GM12864 (cell line): Measurements from ENCODE around the gene EPB41L3.
"Not testable (repeated sequence)": the region's sequence is repeated elsewhere in the genome, so short reads cannot be mapped to it uniquely, and the experiment has no call there.

Source experiments
- DNase-seq: peaks from one replicate; pipeline ENCODE4 v3.0.0-alpha.2; 2011; ENCODE audit warnings: low read depth
- H3K4me3 ChIP-seq: 2 replicates; pipeline ENCODE4 v1.5.1; 2011; ENCODE audit warnings: mild to moderate bottlenecking, low read depth, low read length, control low read depth
- TF ChIP-seq, protein P1 (sequence below): IDR thresholded peaks from 2 replicates; pipeline ENCODE4 v1.5.1; 2011; ENCODE audit warnings: low read depth, mild to moderate bottlenecking, moderate library complexity, low read length, control low read depth, inconsistent platforms; ENCODE audit errors: missing control alignments

The EPB41L3 gene

GRCh38 chr18:5574843-5575242 lies 31.0 kb upstream of the EPB41L3 start:
- TF ChIP-seq, protein P1, sequence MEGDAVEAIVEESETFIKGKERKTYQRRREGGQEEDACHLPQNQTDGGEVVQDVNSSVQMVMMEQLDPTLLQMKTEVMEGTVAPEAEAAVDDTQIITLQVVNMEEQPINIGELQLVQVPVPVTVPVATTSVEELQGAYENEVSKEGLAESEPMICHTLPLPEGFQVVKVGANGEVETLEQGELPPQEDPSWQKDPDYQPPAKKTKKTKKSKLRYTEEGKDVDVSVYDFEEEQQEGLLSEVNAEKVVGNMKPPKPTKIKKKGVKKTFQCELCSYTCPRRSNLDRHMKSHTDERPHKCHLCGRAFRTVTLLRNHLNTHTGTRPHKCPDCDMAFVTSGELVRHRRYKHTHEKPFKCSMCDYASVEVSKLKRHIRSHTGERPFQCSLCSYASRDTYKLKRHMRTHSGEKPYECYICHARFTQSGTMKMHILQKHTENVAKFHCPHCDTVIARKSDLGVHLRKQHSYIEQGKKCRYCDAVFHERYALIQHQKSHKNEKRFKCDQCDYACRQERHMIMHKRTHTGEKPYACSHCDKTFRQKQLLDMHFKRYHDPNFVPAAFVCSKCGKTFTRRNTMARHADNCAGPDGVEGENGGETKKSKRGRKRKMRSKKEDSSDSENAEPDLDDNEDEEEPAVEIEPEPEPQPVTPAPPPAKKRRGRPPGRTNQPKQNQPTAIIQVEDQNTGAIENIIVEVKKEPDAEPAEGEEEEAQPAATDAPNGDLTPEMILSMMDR = no peak
- H3K4me3 ChIP-seq = no peak overlapping the region
- no peak for DNase-seq

DNA sequence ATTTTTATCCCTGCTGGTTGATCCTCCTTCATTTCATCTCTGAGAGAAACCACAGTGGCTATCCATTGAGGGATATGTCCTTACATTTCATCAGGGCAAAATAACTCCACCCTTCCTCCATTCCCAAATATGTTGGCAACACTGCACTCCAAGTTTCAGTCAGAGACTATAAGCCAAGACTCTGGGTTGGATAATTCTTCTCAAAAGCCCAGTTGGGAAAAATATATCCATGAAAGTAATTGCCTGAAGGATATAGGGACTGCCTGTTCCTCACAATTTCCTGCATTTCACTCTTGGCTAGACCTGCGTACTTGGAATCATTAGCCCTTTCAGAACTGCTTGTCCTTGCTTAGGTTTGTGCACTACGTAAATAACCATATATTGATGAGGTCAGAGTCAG lies 27.9 kb upstream of the EPB41L3 start:
- no peak overlapping the region for H3K4me3 ChIP-seq
- no peak for DNase-seq
- TF ChIP-seq, protein P1 = no peak

DNA sequence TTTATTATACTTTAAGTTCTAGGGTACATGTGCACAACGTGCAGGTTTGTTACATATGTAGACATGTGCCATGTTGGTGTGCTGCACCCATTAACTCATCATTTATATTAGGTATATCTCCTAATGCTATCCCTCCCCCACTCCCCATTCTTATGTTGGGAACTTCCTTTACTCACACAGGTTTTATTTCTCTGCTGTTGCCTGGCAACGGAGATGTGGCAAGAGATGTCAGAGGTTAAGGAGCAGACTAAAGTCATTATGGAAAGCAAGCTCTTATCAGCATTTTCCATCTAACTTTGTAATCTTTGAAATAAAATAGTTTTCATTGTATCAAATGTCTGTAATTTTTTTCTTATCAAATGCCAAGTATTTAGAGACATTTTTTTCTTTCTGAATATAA lies 26.8 kb upstream of the EPB41L3 start:
- DNase-seq, H3K4me3 ChIP-seq: not testable (repeated sequence)

- TF ChIP-seq, protein P1 = no peak
- DNase-seq = no peak
- H3K4me3 ChIP-seq = no peak overlapping the region
Measured at GRCh38 chr18:5568416-5568815, 24.6 kb upstream of the EPB41L3 start.

GRCh38 chr18:5558851-5559250 lies 15.1 kb upstream of the EPB41L3 start:
- DNase-seq = no peak
- TF ChIP-seq, protein P1 = no peak
- no peak overlapping the region for H3K4me3 ChIP-seq

GRCh38 chr18:5556310-5556974 lies 12.6 kb upstream of the EPB41L3 start:
- H3K4me3 ChIP-seq = no peak overlapping the region
- DNase-seq = no peak
- TF ChIP-seq, protein P1 = no peak

DNA sequence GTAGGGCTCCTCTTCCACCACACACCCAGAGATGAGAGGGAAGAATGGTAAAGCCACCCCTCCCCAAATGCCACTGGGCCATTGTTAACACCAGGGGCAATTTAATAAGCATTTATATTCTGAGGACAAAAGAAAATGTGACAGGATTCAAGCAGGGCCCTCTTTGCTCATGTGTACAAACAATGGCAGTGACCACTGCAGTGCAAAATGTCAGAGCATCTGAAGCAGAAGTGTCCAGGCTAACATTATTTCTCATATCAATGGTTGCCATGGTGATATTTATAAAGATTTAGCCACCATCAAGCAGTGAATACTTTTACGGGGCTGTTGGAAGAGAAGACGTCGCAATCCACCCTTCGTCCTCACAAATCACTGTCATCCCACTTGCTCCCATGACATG lies 10.8 kb upstream of the EPB41L3 start:
- H3K4me3 ChIP-seq = no peak overlapping the region
- TF ChIP-seq, protein P1 = no peak
- no peak for DNase-seq
